GM21515 (cell line): ENCODE measurements around the gene POLDIP3.
A peak's percentile ranks its signal among the peaks of the same experiment; 100 is the strongest.

Experiments used
- ATAC-seq: cut with Tn5 transposase; IDR thresholded peaks from one replicate; pipeline ENCODE4 v1.9.1; 2021; ENCODE audit not compliant: unreplicated experiment

The POLDIP3 gene

GRCh38 chr22:42614312-42615091, at the start of gene POLDIP3:
TSS of gene POLDIP3 (minus strand) at chr22:42614883. CDS start at chr22:42614857, 26 bp downstream.
- ATAC-seq, result peak; percentile 67

GRCh38 chr22:42661985-42662831, 47.5 kb upstream of the POLDIP3 start:
- no peak for ATAC-seq

GRCh38 chr22:42656578-42656977, 41.9 kb upstream of the POLDIP3 start:
- no peak for ATAC-seq

- ATAC-seq, result peak; percentile 55
Observed at GRCh38 chr22:42655693-42656092, 41.0 kb upstream of the POLDIP3 start.

- no peak for ATAC-seq
Observed at GRCh38 chr22:42654436-42655073, 39.9 kb upstream of the POLDIP3 start.

GRCh38 chr22:42653999-42654398, 39.3 kb upstream of the POLDIP3 start:
- ATAC-seq, result no peak

GRCh38 chr22:42651134-42651533, 36.5 kb upstream of the POLDIP3 start:
- no peak for ATAC-seq

GRCh38 chr22:42649246-42650099, 34.8 kb upstream of the POLDIP3 start, which contains the start of gene CYB5R3:
TSS of gene CYB5R3 (minus strand) at chr22:42649392. CDS start at chr22:42649315, 77 bp downstream.
- peak; percentile 59 for ATAC-seq

GRCh38 chr22:42648368-42649245, 33.9 kb upstream of the POLDIP3 start:
- peak; percentile 33 for ATAC-seq

- ATAC-seq, result no peak
Observed at GRCh38 chr22:42648017-42648367, 33.3 kb upstream of the POLDIP3 start.

GRCh38 chr22:42646569-42647525, 32.2 kb upstream of the POLDIP3 start:
- ATAC-seq, result no peak

GRCh38 chr22:42645938-42646568, 31.4 kb upstream of the POLDIP3 start:
- ATAC-seq, result no peak

- no peak for ATAC-seq
Observed at GRCh38 chr22:42645341-42645937, 30.8 kb upstream of the POLDIP3 start.

GRCh38 chr22:42644422-42645340, 30.0 kb upstream of the POLDIP3 start:
- ATAC-seq, result no peak

GRCh38 chr22:42643634-42644421, 29.1 kb upstream of the POLDIP3 start:
- ATAC-seq, result no peak
